Hematopoietic multipotent progenitor cell treated with erythropoietin and hydrocortisone succinate and interleukin-3 and kit ligand, for 8 days (in vitro differentiated cells): Measurements from ENCODE around the gene OLFML3.
A peak's percentile ranks its signal among the peaks of the same experiment; 100 is the strongest.
"Not testable (repeated sequence)": the region's sequence is repeated elsewhere in the genome, so short reads cannot be mapped to it uniquely, and the experiment has no call there.

Experiments used
- DNase-seq: peaks from one replicate; pipeline ENCODE4 v3.0.0-alpha.2; 2015

Gene OLFML3

GRCh38 chr1:113978863-113979702 lies at the start of gene OLFML3:
TSS of gene OLFML3 (plus strand) at chr1:113979474. CDS start at chr1:113979517, 43 bp downstream.
- DNase-seq = peak; percentile 83

- peak; percentile 70 for DNase-seq
These were observed 49.4 kb upstream of the OLFML3 start for GRCh38 chr1:113929750-113930498.

GRCh38 chr1:113930499-113931161 lies 48.6 kb upstream of the OLFML3 start:
- peak; percentile 60 for DNase-seq

GRCh38 chr1:113931451-113931851 lies 47.8 kb upstream of the OLFML3 start:
- DNase-seq = peak; percentile 91

GRCh38 chr1:113934006-113934405 lies 45.3 kb upstream of the OLFML3 start:
- DNase-seq = no peak

- no peak for DNase-seq
These were observed 44.7 kb upstream of the OLFML3 start for GRCh38 chr1:113934511-113935055.

- DNase-seq = no peak
These were observed 44.1 kb upstream of the OLFML3 start for GRCh38 chr1:113935176-113935575.

GRCh38 chr1:113935970-113936369 lies 43.3 kb upstream of the OLFML3 start:
- DNase-seq = no peak

- no peak for DNase-seq
These were observed 42.1 kb upstream of the OLFML3 start for GRCh38 chr1:113937146-113937545.

- no peak for DNase-seq
These were observed 41.1 kb upstream of the OLFML3 start for GRCh38 chr1:113938192-113938591.

- DNase-seq = no peak
These were observed 38.7 kb upstream of the OLFML3 start for GRCh38 chr1:113940365-113941244.

- DNase-seq = no peak
These were observed 38.1 kb upstream of the OLFML3 start for GRCh38 chr1:113941245-113941559.

GRCh38 chr1:113942527-113942926 lies 36.7 kb upstream of the OLFML3 start:
- no peak for DNase-seq

- no peak for DNase-seq
These were observed 36.1 kb upstream of the OLFML3 start for GRCh38 chr1:113943028-113943811.

GRCh38 chr1:113945329-113945728 lies 33.9 kb upstream of the OLFML3 start:
- DNase-seq = no peak

- no peak for DNase-seq
These were observed 33.2 kb upstream of the OLFML3 start for GRCh38 chr1:113946112-113946511.

GRCh38 chr1:113946678-113947387 lies 32.4 kb upstream of the OLFML3 start:
- DNase-seq = peak; percentile 45

GRCh38 chr1:113947388-113948107 lies 31.7 kb upstream of the OLFML3 start:
- no peak for DNase-seq

GRCh38 chr1:113948151-113948550 lies 31.1 kb upstream of the OLFML3 start:
- DNase-seq = not testable (repeated sequence)

GRCh38 chr1:113949007-113949406 lies 30.3 kb upstream of the OLFML3 start:
- peak; percentile 54 for DNase-seq
